SK-N-SH treated with all-trans-retinoic acid at 6 μM for 48 hours (cell line): Measurements from ENCODE around the gene POLR1D.

Experiments used
- CSDC2 ChIP-seq: fragments of 250-450 bp; sonication (Bioruptor Pico); IDR thresholded peaks from 2 replicates; pipeline ENCODE4 v1.5.0; 2020; ENCODE audit warnings: mild to moderate bottlenecking, moderate library complexity
- GLIS3 ChIP-seq: fragments of 250-450 bp; sonication (Bioruptor Pico); IDR thresholded peaks from 2 replicates; pipeline ENCODE4 v1.5.0; 2020; ENCODE audit warnings: mild to moderate bottlenecking, moderate library complexity
- TOX ChIP-seq: fragments of 250-450 bp; sonication (Bioruptor Pico); IDR thresholded peaks from 2 replicates; pipeline ENCODE4 v1.8.0; 2021; ENCODE audit warnings: mild to moderate bottlenecking, moderate library complexity, borderline replicate concordance
- ZFP30 ChIP-seq: fragments of 450-650 bp; formaldehyde crosslinking; IDR thresholded peaks from 2 replicates; pipeline ENCODE4 v1.5.0; 2022; ENCODE audit warnings: mild to moderate bottlenecking, moderate library complexity
- TF ChIP-seq, protein P1 (sequence below): fragments of 250-450 bp; sonication (Bioruptor Pico); IDR thresholded peaks from 2 replicates; pipeline ENCODE4 v1.8.0; 2020; ENCODE audit warnings: mild to moderate bottlenecking, moderate library complexity, borderline replicate concordance
- TF ChIP-seq, protein P2 (sequence below): fragments of 250-450 bp; sonication (Bioruptor Pico); IDR thresholded peaks from 2 replicates; pipeline ENCODE4 v1.5.0; 2020; ENCODE audit warnings: mild to moderate bottlenecking, moderate library complexity
- TF ChIP-seq, protein P3 (sequence below): fragments of 250-450 bp; sonication (Bioruptor Pico); IDR thresholded peaks from 2 replicates; pipeline ENCODE4 v1.5.1; 2020; ENCODE audit warnings: low read depth, mild to moderate bottlenecking, moderate library complexity

DNA sequence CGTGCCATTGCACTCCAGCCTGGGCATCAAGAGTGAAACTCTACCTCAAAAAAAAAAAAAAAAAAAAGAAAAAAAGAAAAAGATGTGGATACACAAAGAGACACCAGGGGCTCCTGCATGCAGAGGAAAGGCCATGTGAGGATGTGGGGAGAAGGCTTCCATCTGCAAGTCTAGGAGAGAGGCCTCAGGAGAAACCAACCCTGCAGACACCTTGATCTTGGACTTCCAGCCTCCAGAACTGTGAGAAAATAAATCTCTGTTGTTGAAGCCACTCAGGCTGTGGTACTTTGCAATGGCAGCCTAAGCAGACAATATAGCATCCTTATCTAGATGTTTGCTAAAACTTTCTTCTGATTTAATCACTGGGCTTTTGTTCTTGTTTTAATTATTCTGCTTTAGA is 50.3 kb downstream of the POLR1D start:
- TF ChIP-seq, protein P1, sequence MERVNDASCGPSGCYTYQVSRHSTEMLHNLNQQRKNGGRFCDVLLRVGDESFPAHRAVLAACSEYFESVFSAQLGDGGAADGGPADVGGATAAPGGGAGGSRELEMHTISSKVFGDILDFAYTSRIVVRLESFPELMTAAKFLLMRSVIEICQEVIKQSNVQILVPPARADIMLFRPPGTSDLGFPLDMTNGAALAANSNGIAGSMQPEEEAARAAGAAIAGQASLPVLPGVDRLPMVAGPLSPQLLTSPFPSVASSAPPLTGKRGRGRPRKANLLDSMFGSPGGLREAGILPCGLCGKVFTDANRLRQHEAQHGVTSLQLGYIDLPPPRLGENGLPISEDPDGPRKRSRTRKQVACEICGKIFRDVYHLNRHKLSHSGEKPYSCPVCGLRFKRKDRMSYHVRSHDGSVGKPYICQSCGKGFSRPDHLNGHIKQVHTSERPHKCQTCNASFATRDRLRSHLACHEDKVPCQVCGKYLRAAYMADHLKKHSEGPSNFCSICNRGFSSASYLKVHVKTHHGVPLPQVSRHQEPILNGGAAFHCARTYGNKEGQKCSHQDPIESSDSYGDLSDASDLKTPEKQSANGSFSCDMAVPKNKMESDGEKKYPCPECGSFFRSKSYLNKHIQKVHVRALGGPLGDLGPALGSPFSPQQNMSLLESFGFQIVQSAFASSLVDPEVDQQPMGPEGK (CRISPR knock-in tag): no peak
- TF ChIP-seq, protein P2, sequence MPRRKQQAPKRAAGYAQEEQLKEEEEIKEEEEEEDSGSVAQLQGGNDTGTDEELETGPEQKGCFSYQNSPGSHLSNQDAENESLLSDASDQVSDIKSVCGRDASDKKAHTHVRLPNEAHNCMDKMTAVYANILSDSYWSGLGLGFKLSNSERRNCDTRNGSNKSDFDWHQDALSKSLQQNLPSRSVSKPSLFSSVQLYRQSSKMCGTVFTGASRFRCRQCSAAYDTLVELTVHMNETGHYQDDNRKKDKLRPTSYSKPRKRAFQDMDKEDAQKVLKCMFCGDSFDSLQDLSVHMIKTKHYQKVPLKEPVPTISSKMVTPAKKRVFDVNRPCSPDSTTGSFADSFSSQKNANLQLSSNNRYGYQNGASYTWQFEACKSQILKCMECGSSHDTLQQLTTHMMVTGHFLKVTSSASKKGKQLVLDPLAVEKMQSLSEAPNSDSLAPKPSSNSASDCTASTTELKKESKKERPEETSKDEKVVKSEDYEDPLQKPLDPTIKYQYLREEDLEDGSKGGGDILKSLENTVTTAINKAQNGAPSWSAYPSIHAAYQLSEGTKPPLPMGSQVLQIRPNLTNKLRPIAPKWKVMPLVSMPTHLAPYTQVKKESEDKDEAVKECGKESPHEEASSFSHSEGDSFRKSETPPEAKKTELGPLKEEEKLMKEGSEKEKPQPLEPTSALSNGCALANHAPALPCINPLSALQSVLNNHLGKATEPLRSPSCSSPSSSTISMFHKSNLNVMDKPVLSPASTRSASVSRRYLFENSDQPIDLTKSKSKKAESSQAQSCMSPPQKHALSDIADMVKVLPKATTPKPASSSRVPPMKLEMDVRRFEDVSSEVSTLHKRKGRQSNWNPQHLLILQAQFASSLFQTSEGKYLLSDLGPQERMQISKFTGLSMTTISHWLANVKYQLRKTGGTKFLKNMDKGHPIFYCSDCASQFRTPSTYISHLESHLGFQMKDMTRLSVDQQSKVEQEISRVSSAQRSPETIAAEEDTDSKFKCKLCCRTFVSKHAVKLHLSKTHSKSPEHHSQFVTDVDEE (CRISPR knock-in tag): no peak
- no peak for TF ChIP-seq TOX
- TF ChIP-seq, protein P3, sequence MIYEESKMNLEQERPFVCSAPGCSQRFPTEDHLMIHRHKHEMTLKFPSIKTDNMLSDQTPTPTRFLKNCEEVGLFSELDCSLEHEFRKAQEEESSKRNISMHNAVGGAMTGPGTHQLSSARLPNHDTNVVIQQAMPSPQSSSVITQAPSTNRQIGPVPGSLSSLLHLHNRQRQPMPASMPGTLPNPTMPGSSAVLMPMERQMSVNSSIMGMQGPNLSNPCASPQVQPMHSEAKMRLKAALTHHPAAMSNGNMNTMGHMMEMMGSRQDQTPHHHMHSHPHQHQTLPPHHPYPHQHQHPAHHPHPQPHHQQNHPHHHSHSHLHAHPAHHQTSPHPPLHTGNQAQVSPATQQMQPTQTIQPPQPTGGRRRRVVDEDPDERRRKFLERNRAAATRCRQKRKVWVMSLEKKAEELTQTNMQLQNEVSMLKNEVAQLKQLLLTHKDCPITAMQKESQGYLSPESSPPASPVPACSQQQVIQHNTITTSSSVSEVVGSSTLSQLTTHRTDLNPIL (CRISPR knock-in tag): no peak
- TF ChIP-seq CSDC2: no peak
- TF ChIP-seq ZFP30 (CRISPR knock-in tag): no peak
- no peak for TF ChIP-seq GLIS3 (CRISPR knock-in tag)
